HAP-1 (cell line): Measurements from ENCODE around the gene PRDX5.

ENCODE experiments used
- DNase-seq, 2 experiments: peaks; one replicate each; pipeline ENCODE4 v3.0.0-alpha.2; 2016 to 2020; ENCODE audit warnings: low spot score in 2 of 2
- H3K27me3 ChIP-seq: fragments of 250-450 bp; sonication (Bioruptor Pico); 2 replicates; pipeline ENCODE4 v1.5.1; 2020; ENCODE audit warnings: low read depth, mild to moderate bottlenecking, moderate library complexity
- H3K36me3 ChIP-seq: fragments of 250-450 bp; sonication (Bioruptor Pico); replicated peaks from 2 replicates; pipeline ENCODE4 v1.5.1; 2020; ENCODE audit warnings: mild to moderate bottlenecking
- H3K4me1 ChIP-seq: fragments of 250-450 bp; sonication (Bioruptor Pico); 2 replicates; pipeline ENCODE4 v1.5.1; 2020; ENCODE audit warnings: mild to moderate bottlenecking
- H3K4me3 ChIP-seq: fragments of 250-450 bp; sonication (Bioruptor Pico); 2 replicates; pipeline ENCODE4 v1.5.1; 2020; ENCODE audit warnings: mild to moderate bottlenecking, moderate library complexity
- H3K9me3 ChIP-seq: fragments of 250-450 bp; sonication (Bioruptor Pico); 2 replicates; pipeline ENCODE4 v1.5.1; 2020; ENCODE audit warnings: mild to moderate bottlenecking, moderate library complexity
- in situ Hi-C: fragments of 300-500 bp; cut with MboI; formaldehyde crosslinking; loops from 3 replicates; pipeline ENCODE4 v1.14.3; 2020; ENCODE audit warnings: low sequenced_read_pairs, inconsistent platforms, mixed read lengths

PRDX5 gene

DNA sequence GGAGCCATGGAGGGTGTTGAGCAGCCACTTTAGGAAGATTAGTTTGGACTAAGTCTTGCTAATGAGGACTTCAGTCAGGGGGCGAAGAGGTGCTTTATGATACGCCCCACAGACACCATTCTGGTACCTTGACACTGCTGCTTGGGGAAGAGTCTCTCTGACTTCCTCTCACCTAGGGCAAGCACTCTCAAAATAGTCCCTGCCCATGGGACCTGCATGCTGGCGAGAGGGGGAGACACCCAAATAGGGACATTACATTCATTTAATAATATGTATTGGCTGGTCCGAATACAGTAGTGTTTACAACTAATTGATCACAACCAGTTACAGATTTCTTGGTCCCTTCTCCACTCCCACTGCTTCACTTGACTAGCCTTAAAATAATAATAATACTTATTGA lies 22.2 kb upstream of the PRDX5 start:
- H3K4me3 ChIP-seq: no peak overlapping the region
- H3K9me3 ChIP-seq: no peaks in the 10 kb centered on the region
- in situ Hi-C loops: no loop called here
- H3K36me3 ChIP-seq: no peaks in the 10 kb centered on the region
- no peak for DNase-seq
- peaks cover 70% of the 10 kb centered on the region for H3K27me3 ChIP-seq
- peaks cover 5% of the 10 kb centered on the region; the same call in 1 of the 2 replicates for H3K4me1 ChIP-seq

DNA sequence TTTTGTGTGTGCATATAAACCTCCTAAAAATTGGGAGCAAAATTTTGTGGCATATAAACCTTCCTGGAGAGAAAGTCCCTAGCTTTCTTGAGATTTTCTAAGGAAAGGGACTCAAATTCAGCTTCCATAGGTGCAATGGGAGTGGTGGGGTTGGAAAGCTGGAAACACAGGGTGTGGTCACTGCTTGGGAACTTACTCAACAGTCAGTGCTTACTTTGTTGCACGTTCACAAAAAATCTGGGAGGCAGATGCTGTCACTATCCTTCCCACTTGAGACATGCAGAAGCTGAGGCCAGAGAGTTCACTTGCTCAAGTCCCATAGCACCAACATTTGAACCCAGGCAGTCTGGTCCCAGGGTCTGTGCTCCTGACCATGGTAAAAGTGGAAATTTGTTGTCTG lies 21.7 kb upstream of the PRDX5 start:
- H3K27me3 ChIP-seq: peaks cover 65% of the 10 kb centered on the region
- no peak for DNase-seq

DNA sequence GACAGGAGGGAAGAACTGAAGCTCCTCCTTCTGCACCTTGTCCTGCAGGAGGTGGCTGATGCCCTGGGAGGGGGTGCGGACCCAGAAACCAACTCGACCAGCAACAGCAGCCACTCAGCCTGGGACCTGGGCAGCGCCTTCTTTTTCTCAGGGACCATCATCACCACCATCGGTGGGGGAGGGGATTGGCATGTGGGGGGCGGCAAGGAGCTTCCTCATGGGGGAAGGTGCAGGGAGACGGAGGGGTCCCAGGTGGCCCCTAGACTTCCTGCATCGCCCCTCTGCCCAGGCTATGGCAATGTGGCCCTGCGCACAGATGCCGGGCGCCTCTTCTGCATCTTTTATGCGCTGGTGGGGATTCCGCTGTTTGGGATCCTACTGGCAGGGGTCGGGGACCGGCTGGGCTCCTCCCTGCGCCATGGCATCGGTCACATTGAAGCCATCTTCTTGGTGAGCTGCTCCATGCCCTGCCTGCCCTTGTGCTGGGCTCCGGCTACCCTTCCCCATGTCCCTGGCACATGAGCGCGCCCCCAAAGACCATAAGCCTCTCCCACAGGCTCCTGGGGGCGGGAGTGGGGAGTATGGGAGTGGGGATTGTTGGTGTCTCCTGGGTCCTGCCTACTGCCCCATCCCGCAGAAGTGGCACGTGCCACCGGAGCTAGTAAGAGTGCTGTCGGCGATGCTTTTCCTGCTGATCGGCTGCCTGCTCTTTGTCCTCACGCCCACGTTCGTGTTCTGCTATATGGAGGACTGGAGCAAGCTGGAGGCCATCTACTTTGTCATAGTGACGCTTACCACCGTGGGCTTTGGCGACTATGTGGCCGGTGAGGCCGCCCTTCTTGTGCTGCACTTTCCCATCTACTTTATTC lies 20.9 kb upstream of the PRDX5 start:
- Histone ChIP-seq H3K9me3 (no peaks in the 10 kb centered on the region), H3K36me3 (no peaks in the 10 kb centered on the region), H3K27me3 (peaks cover 59% of the 10 kb centered on the region), H3K4me1 (peaks cover 7% of the 10 kb centered on the region; the same call in 1 of the 2 replicates), H3K4me3 (no peak overlapping the region)
- in situ Hi-C loops: no loop called here
- DNase-seq: no peak

More for the DNA sequence above, 21.7 kb upstream of the PRDX5 start:
- Histone ChIP-seq H3K36me3 (no peaks in the 10 kb centered on the region), H3K4me1 (peaks cover 7% of the 10 kb centered on the region; the same call in 1 of the 2 replicates), H3K9me3 (no peaks in the 10 kb centered on the region), H3K4me3 (no peak overlapping the region)
- in situ Hi-C loops: no loop called here

DNA sequence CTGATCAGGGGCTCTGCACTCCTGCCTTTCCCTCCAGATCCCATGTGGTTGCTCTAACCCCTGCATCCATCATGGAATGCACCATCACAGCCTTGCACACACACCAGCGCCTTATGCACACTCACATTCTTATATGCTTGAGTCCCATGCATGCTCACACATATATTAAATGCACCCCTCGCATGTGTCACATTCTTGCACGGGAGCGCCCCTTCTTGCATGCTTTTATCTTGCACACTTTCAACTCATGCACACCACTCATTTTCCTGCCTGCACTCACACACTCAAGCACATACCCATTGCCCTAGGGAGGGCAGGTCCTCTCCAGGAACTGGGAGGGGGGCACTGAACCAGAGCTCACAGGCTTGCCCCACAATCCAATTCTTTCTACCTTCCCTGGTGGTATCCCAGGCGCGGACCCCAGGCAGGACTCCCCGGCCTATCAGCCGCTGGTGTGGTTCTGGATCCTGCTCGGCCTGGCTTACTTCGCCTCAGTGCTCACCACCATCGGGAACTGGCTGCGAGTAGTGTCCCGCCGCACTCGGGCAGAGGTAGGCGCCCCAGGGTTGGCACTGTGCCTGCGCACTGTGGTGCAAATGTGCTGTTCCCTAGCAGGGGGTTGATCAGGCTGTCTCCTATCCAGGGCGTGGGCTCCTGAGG lies 20.1 kb upstream of the PRDX5 start:
- no peaks in the 10 kb centered on the region for H3K36me3 ChIP-seq
- in situ Hi-C loops: no loop called here
- H3K4me3 ChIP-seq: no peak overlapping the region
- no peaks in the 10 kb centered on the region for H3K9me3 ChIP-seq
- no peak for DNase-seq
- peaks cover 7% of the 10 kb centered on the region; the same call in 1 of the 2 replicates for H3K4me1 ChIP-seq
- H3K27me3 ChIP-seq: peaks cover 51% of the 10 kb centered on the region

DNA sequence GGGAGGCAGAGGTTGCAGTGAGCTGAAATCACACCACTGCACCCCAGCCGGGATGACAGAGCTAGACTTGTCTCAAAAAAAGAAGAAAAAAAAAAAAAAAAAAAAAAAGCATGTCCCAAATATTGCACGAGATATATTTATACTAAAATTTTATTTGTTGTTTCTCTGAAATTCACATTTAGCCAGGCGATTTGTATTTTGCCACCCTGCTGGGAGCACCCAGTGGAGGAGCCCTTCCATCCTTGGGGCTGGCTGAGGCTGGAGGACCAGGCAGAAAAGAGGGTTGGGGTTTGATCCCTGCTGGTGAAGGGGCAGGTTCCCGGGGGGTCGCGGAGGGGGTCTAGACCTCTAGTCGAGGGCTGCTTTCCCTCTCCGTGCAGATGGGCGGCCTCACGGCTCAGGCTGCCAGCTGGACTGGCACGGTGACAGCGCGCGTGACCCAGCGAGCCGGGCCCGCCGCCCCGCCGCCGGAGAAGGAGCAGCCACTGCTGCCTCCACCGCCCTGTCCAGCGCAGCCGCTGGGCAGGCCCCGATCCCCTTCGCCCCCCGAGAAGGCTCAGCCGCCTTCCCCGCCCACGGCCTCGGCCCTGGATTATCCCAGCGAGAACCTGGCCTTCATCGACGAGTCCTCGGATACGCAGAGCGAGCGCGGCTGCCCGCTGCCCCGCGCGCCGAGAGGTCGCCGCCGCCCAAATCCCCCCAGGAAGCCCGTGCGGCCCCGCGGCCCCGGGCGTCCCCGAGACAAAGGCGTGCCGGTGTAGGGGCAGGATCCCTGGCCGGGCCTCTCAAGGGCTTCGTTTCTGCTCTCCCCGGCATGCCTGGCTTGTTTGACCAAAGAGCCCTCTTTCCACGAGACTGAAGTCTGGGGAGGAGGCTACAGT lies 18.7 kb upstream of the PRDX5 start:
- H3K4me3 ChIP-seq: no peak overlapping the region
- peaks cover 38% of the 10 kb centered on the region for H3K27me3 ChIP-seq
- no peaks in the 10 kb centered on the region for H3K9me3 ChIP-seq
- H3K4me1 ChIP-seq: peaks cover 7% of the 10 kb centered on the region; the same call in 1 of the 2 replicates
- in situ Hi-C loops: no loop called here
- no peak for DNase-seq
- H3K36me3 ChIP-seq: no peaks in the 10 kb centered on the region

DNA sequence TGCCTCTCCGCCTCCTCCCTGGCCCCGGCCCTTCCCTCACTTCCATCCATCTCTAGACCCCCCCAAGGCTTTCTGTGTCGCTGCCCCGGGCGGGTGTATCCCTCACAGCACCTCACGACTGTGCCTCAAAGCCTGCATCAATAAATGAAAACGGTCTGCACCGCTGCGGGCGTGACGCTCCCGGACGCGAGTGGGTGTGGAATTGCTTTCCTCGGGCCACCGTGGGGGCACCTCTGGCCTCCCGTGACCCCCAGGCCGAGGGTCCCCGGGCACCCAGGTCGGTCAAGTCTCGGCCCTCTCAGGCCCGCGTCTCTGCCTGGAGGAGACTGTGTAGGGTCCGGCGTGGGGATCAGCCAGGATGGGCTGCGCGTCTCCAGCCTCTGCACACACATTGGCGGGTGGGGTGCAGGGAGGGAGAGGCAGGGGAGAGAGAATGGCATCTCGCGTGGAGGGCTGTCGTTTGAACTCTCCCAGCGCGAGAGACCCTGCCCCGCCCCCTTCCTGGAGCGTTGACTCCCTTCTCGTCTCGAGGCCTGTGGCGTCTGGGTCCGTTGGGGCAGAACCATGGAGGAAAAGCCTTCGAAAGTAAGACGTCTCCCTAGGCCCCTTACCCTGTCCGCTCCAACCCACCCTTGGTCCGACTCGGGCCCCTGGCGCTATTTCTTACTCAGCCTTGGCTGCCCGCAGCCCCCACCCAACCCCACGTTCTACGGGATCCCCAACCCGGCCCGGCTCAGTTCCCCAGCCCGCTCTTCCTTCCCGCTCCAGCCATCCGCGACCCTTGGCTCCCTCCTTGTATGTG lies 17.9 kb upstream of the PRDX5 start, which contains the start of gene CATSPERZ:
TSS of gene CATSPERZ (plus strand) at position 512 of the 802 bp plus-strand sequence. CDS start at position 565, 53 bp downstream.
- peak within 1 kb of the TSS; percentile 16 for H3K4me3 ChIP-seq
- H3K27me3 ChIP-seq: peaks cover 35% of the 10 kb centered on the region
- H3K9me3 ChIP-seq: no peaks in the 10 kb centered on the region
- in situ Hi-C loops: no loop called here
- DNase-seq: no peak
- H3K4me1 ChIP-seq: peaks cover 7% of the 10 kb centered on the region; the same call in 1 of the 2 replicates
- H3K36me3 ChIP-seq: no peaks in the 10 kb centered on the region

DNA sequence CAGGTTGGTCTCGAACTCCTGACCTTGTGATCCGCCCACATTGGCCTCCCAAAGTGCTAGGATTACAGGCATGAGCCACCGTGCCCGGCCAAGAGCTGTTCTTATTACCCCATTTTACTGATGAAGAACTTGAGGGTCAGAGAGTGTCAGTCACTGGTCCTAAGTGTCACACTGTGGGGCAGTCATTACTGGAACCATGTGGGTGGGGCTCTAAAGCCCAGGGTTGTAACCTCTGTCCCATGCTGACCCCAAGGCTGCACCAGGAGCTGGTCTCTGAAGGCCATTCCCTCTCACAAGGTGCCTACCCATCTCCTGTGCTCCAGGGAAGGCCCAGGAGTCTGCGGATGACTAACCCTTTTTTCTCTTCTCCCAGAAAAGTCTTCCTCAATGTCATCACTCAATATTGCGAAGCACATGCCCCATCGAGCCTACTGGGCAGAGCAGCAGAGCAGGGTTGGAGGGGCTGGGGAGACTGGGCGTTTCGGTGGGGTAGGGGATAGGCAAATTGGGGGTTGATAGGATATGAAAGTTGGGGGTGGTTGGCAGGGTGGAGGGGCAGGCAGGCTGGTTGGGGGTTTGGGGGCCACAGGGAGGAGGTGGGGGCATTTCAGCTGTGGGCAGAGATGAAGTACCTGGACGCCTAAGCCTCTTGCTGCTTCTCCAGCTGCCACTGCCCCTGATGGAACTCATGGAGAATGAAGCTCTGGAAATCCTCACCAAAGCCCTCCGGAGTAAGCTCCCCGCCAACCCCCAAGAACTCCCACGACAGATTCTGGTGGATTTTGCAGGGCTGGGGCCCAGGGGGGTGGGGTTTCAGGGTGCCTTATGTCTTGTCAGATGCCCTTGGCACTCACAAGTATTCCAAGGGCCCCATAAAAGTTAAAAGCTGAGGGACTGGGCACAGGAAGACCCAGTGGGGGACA lies 14.6 kb upstream of the PRDX5 start:
- in situ Hi-C loops: no loop called here

DNA sequence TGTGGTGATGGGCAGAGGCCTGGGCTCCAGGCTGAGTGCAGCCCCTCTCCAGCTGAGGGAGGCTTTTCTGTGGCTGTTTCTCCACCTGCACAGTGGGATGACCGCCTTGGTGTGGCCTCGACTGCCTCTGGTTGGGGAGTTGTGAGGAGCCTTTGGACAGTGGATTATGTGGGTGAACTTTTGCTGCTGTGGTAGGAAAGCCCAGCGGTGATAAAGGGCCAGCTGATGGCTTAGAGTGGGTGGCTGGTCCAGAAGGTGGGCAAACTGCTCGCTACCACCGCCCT lies 13.9 kb upstream of the PRDX5 start:
- Histone ChIP-seq H3K36me3 (no peaks in the 10 kb centered on the region), H3K4me3 (peak overlapping the region; percentile 47), H3K4me1 (peaks cover 14% of the 10 kb centered on the region; the same call in 1 of the 2 replicates), H3K27me3 (no peaks in the 10 kb centered on the region), H3K9me3 (no peaks in the 10 kb centered on the region)
- in situ Hi-C loops: no loop called here
- DNase-seq: no peak

More for the DNA sequence above, 14.6 kb upstream of the PRDX5 start:
- no peak for DNase-seq
- H3K27me3 ChIP-seq: peaks cover 2% of the 10 kb centered on the region
- H3K4me3 ChIP-seq: no peak overlapping the region
- H3K4me1 ChIP-seq: peaks cover 14% of the 10 kb centered on the region; the same call in 1 of the 2 replicates
- H3K9me3 ChIP-seq: no peaks in the 10 kb centered on the region
- no peaks in the 10 kb centered on the region for H3K36me3 ChIP-seq

DNA sequence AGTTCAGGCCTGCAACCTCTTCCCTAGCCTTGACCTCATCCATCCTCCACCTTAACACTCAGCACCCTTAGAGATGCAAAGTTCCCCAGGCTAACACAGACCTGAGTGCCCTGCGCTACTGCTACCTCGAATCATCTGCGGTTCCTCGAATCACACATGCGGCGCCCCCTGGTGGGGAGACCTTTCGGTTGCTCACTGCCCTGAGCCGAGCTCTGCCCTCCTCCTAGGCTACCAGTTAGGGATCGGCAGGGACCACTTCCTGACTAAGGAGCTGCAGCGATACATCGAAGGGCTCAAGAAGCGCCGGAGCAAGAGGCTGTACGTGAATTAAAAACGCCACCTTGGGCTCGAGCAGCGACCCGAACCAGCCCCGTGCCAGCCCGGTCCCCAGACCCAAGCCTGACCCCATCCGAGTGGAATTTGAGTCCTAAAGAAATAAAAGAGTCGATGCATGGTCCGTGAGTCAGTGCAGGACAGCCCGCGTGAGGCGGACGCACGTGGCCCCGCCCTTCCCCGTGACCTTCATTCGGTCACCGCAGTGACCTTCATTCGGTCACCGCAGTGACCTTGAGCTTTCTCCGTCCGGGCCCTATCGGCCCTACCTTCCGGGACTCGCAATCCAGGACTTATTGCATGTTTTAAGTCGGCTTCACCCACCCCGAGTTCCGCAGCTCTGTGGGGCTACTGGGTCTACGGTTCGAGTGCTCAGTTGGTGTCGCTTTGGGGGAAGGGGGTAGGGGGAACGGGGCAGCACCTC lies 13.4 kb upstream of the PRDX5 start:
- DNase-seq: peak; percentile 86 to 98
- Histone ChIP-seq H3K9me3 (no peaks in the 10 kb centered on the region), H3K36me3 (no peaks in the 10 kb centered on the region), H3K4me3 (peak overlapping the region; percentile 47), H3K27me3 (no peaks in the 10 kb centered on the region), H3K4me1 (peaks cover 14% of the 10 kb centered on the region; the same call in 1 of the 2 replicates)
- in situ Hi-C loops: no loop called here

DNA sequence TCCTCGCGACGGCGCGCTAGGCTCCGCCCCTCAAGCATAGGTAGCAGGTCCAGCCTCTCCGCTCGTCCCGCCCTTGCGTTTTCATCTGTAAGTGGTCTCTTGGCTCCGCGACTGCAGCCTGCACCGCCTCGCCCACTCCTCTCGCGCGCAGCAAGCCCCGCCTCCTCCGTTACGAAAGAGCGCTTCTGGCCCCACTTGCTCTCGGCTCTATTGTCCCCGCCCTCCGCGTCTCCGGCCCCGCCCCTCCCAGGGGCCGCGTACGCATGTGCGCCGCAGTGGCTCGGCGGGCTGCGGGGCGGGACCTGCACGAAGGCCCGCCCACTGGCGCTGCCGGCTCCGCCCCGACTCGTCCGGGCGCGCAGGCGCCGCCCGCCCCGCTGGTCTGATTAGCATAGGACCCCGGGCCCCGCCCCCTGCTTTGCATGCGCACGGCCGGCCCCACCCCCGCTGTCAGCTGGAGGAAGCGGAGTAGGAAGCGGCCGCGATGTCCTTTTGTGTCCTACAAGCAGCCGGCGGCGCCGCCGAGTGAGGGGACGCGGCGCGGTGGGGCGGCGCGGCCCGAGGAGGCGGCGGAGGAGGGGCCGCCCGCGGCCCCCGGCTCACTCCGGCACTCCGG lies 12.7 kb upstream of the PRDX5 start, which contains the start of gene ESRRA:
TSS of gene ESRRA (plus strand) at position 450 of the 616 bp plus-strand sequence. CDS start 1,656 bp downstream, outside the sequence.
- in situ Hi-C loops: no loop called here
- H3K9me3 ChIP-seq: no peaks in the 10 kb centered on the region
- no peaks in the 10 kb centered on the region for H3K36me3 ChIP-seq
- H3K4me3 ChIP-seq: peak within 1 kb of the TSS; percentile 67
- DNase-seq: peak; percentile 98 to 100
- H3K4me1 ChIP-seq: peaks cover 14% of the 10 kb centered on the region; the same call in 1 of the 2 replicates
- no peaks in the 10 kb centered on the region for H3K27me3 ChIP-seq
